Nephron (organoid): ENCODE measurements around the gene WASL.
"Not testable (repeated sequence)": the region's sequence is repeated elsewhere in the genome, so short reads cannot be mapped to it uniquely, and the experiment has no call there.

Source experiments
- H3K27ac Mint-ChIP-seq, 3 experiments: 2 replicates each; pipeline ENCODE4 v1.8.0; 2020; ENCODE audit warnings: mixed read lengths in 3 of 3, mild to moderate bottlenecking in 2 of 3, moderate library complexity in 1 of 3
- H3K27me3 Mint-ChIP-seq: 2 replicates; pipeline ENCODE4 v1.8.0; 2021; ENCODE audit warnings: low read depth, mild to moderate bottlenecking, moderate library complexity, mixed read lengths
- H3K36me3 Mint-ChIP-seq: 2 replicates; pipeline ENCODE4 v1.8.0; 2020; ENCODE audit warnings: low read depth, mixed read lengths
- H3K4me1 Mint-ChIP-seq: 2 replicates; pipeline ENCODE4 v1.8.0; 2020; ENCODE audit warnings: mixed read lengths
- H3K4me3 Mint-ChIP-seq, 3 experiments: 2 replicates each; pipeline ENCODE4 v1.8.0; 2020; ENCODE audit warnings: mild to moderate bottlenecking in 3 of 3, mixed read lengths in 3 of 3, moderate library complexity in 2 of 3
- H3K9me3 Mint-ChIP-seq: 2 replicates; pipeline ENCODE4 v1.8.0; 2020; ENCODE audit warnings: mixed read lengths
- TF ChIP-seq, protein P1 (sequence below), 3 experiments: fragments of 200-600 bp; sonication (generic); IDR thresholded peaks; one replicate each; pipeline ENCODE4 v1.5.0; 2021; ENCODE audit warnings: antibody characterized with exemption in 3 of 3; ENCODE audit not compliant: unreplicated experiment in 3 of 3

The WASL gene

DNA sequence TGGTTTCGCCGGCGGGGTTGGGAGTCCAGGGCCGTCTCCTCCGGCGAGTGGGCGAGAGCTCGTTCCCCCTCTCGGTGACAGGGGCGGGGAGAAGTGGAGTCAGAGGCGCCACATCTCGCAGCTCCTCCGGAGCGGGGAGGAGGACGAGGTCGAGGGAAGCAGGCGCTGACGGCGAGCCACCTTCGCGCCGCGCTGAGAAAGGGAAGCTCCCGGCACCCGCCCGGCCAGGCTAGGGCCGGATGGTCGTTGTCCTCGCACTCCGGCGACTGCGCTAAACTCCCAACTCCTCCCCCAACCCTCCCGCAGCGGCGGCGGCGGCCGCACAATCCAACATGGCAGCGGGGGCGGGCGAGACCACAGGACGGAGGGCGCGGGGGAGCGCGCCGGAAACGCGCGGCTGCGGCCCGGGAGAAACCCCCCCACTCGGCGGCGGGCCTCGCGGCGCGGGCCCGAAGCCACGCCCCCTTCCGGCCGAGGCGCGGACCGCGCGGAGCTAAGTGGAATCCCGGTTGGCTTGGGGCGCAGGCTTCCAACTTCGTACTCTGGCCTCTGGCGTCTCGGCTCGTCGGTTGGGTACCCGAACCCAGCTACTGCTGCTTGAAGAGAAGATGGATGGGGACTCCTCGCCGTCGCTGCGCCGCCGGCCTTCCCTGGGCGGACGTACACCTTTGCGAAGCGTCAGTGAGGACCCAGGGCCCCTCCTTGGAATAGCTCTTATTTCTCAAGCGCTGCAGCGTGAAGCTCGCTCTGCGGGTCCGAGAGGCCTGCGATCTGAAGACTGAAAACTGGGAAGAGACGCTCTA is at the start of gene WASL:
TSS of gene WASL (minus strand) at position 270 of the 803 bp plus-strand sequence. CDS start at position 1, 269 bp downstream.
- Mint-ChIP-seq H3K4me1 (peaks cover 50% of the 10 kb centered on the region), H3K27me3 (no peaks in the 10 kb centered on the region), H3K36me3 (no peaks in the 10 kb centered on the region), H3K4me3 (peak within 1 kb of the TSS; percentile 97 to 99 (median 99)), H3K27ac (peak within 1 kb of the TSS; percentile 99 to 100 (median 100)), H3K9me3 (no peaks in the 10 kb centered on the region)
- TF ChIP-seq, protein P1, sequence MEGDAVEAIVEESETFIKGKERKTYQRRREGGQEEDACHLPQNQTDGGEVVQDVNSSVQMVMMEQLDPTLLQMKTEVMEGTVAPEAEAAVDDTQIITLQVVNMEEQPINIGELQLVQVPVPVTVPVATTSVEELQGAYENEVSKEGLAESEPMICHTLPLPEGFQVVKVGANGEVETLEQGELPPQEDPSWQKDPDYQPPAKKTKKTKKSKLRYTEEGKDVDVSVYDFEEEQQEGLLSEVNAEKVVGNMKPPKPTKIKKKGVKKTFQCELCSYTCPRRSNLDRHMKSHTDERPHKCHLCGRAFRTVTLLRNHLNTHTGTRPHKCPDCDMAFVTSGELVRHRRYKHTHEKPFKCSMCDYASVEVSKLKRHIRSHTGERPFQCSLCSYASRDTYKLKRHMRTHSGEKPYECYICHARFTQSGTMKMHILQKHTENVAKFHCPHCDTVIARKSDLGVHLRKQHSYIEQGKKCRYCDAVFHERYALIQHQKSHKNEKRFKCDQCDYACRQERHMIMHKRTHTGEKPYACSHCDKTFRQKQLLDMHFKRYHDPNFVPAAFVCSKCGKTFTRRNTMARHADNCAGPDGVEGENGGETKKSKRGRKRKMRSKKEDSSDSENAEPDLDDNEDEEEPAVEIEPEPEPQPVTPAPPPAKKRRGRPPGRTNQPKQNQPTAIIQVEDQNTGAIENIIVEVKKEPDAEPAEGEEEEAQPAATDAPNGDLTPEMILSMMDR (IDR thresholded peaks at IDR 0.05; ENCODE audit: unreplicated experiment in 3 of 3): no peak

- H3K4me3 Mint-ChIP-seq: no peak overlapping the region
- no peaks in the 10 kb centered on the region for H3K27me3 Mint-ChIP-seq
- no peaks in the 10 kb centered on the region for H3K36me3 Mint-ChIP-seq
- TF ChIP-seq, protein P1 (IDR thresholded peaks at IDR 0.05; ENCODE audit: unreplicated experiment in 3 of 3): peak; percentile 69 to 74 (median 73)
- peak overlapping the region; percentile 80 to 93 (median 82) for H3K27ac Mint-ChIP-seq
- peaks cover 2% of the 10 kb centered on the region for H3K9me3 Mint-ChIP-seq
- H3K4me1 Mint-ChIP-seq: peaks cover 18% of the 10 kb centered on the region
Observed at GRCh38 chr7:123797673-123798531, 49.1 kb upstream of the WASL start.

- Mint-ChIP-seq H3K9me3 (peaks cover 2% of the 10 kb centered on the region), H3K36me3 (no peaks in the 10 kb centered on the region), H3K4me1 (peaks cover 12% of the 10 kb centered on the region)
Observed at GRCh38 chr7:123796568-123796967, 47.8 kb upstream of the WASL start.

DNA sequence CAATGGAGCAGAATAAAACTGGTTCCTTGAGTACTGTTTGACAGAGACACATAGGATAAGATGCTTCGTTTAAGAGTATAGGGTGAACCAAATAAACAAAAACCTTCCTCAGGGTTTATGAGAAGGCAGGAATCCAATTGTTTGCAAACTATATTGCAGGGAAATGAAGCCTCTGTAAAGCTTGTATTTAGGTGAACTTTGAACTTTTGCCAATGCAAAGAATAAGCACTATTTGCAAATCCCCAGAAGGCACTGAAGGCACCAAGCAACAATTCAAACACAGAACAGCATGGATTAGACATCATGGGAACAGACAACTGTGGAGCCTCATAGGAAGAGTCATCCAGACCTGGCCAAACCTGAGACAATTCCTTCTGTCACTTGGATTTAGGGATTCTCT is 47.1 kb upstream of the WASL start:
- H3K9me3 Mint-ChIP-seq: peaks cover 2% of the 10 kb centered on the region
- H3K4me1 Mint-ChIP-seq: peaks cover 11% of the 10 kb centered on the region
- H3K36me3 Mint-ChIP-seq: no peaks in the 10 kb centered on the region
- no peak overlapping the region for H3K4me3 Mint-ChIP-seq
- H3K27me3 Mint-ChIP-seq: no peaks in the 10 kb centered on the region
- H3K27ac Mint-ChIP-seq: no peak overlapping the region
- TF ChIP-seq, protein P1 (IDR thresholded peaks at IDR 0.05; ENCODE audit: unreplicated experiment in 3 of 3): no peak

More at GRCh38 chr7:123796568-123796967, 47.8 kb upstream of the WASL start:
- TF ChIP-seq, protein P1 (IDR thresholded peaks at IDR 0.05; ENCODE audit: unreplicated experiment in 3 of 3): no peak
- no peak overlapping the region for H3K27ac Mint-ChIP-seq
- H3K27me3 Mint-ChIP-seq: no peaks in the 10 kb centered on the region
- no peak overlapping the region for H3K4me3 Mint-ChIP-seq

GRCh38 chr7:123795116-123795515 is 46.3 kb upstream of the WASL start:
- H3K9me3 Mint-ChIP-seq: not testable (repeated sequence)
- H3K4me1 Mint-ChIP-seq: peaks cover 11% of the 10 kb centered on the region

DNA sequence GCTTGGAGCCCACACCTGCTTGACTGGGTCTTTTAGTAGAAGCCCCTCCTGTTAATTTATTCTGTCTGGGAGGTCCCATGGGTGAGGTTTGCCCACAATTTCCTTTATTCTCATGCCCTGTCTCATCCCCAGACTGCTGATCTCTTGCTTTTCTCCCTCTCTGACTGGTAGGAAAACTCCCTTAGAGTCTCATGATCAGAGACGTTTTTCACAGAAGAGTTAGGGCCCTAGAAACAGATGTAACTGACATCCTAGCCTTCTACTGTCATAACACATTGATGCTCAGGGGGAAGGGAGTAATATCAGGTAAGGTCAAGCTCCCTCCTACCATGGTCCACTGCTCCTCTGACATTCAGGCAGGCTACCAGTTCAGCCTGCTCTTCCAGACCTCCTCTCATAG is 43.7 kb upstream of the WASL start:
- TF ChIP-seq, protein P1 (IDR thresholded peaks at IDR 0.05; ENCODE audit: unreplicated experiment in 3 of 3): no peak

More at GRCh38 chr7:123795116-123795515, 46.3 kb upstream of the WASL start:
- not testable (repeated sequence) for H3K27ac Mint-ChIP-seq, H3K4me3 Mint-ChIP-seq, H3K36me3 Mint-ChIP-seq, H3K27me3 Mint-ChIP-seq

More for the DNA sequence above, 43.7 kb upstream of the WASL start:
- H3K27me3 Mint-ChIP-seq: no peaks in the 10 kb centered on the region
- H3K9me3 Mint-ChIP-seq: peaks cover 2% of the 10 kb centered on the region
- peaks cover under 1% of the 10 kb centered on the region for H3K4me1 Mint-ChIP-seq
- no peak overlapping the region for H3K4me3 Mint-ChIP-seq
- no peaks in the 10 kb centered on the region for H3K36me3 Mint-ChIP-seq
- no peak overlapping the region for H3K27ac Mint-ChIP-seq
